IPS-18a (cell line): ENCODE results near the gene ZNF563.
A peak's percentile ranks its signal among the peaks of the same experiment; 100 is the strongest.
"Not testable (repeated sequence)": the region's sequence is repeated elsewhere in the genome, so short reads cannot be mapped to it uniquely, and the experiment has no call there.

Source experiments
- H3K27ac ChIP-seq: one replicate; pipeline ENCODE4 v1.5.1; 2013; ENCODE audit warnings: low read length
- H3K27me3 ChIP-seq: one replicate; pipeline ENCODE4 v1.6.1; 2013; ENCODE audit warnings: mild to moderate bottlenecking, low read length; ENCODE audit not compliant: control insufficient read depth, insufficient read depth
- H3K36me3 ChIP-seq: one replicate; pipeline ENCODE4 v1.6.1; 2013; ENCODE audit warnings: low read depth, low read length; ENCODE audit not compliant: control insufficient read depth
- H3K4me1 ChIP-seq: one replicate; pipeline ENCODE4 v1.6.1; 2013; ENCODE audit warnings: low read depth, low read length; ENCODE audit not compliant: control insufficient read depth
- H3K4me3 ChIP-seq: one replicate; pipeline ENCODE4 v1.5.1; 2013; ENCODE audit warnings: low read length
- H3K9ac ChIP-seq: one replicate; pipeline ENCODE4 v1.6.1; 2013; ENCODE audit warnings: mild to moderate bottlenecking, low read length, moderate library complexity
- H3K9me3 ChIP-seq: one replicate; pipeline ENCODE4 v1.6.1; 2013; ENCODE audit warnings: low read depth, low read length; ENCODE audit not compliant: control insufficient read depth

ZNF563 gene

DNA sequence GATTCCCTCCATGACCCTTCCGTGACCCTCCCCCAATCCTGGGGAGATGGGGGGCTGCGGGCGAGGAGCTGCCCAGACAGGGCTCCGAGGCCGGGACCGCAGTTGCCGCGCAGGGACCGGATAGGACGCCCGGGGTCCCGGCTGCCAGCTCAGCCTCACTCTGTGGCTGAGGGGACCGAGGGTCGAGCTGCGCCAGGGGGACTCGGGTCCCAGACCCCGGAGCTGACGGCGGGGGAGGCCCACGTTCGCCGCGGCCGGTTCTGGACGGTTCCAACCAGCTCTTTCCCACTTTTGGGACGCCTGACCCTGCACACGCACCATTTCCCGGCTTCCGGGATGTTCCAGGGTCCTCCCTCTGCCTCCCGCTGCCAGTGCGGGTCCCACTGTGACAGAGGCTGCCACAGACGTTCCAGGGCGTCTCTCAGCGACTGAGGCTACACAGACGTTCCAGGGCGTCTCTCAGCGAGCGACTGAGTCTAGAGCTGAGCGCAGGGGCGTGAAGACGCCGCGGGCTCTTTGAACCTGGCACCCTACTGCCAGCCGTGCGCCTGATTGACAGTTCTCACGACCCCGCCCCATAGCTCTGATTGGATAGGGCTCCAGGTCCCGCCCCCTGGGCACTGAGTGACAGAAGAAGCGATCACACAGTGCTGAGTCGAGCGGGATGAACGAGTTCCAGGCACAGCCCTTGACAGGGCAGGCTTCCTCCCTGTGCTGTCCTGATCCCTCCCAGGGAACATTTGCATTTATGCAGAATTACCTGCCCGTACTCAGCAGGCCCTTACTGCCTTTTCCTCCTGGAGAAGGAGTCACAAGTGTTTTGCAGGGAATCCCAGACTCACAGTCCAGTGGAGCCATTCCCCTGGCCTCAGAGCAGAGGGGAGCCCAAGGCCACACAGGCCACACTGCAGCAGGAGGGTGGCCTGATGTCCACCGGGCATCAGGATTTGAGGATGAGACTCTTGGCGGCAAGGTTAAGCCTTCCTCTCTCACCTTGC lies at the start of gene ZNF563:
Gene ZNF563 (minus strand): TSS at position 472 of the 998 bp plus-strand sequence. CDS start 151 bp downstream, at position 321.
- Histone ChIP-seq H3K27me3 (peaks cover 16% of the 10 kb centered on the region), H3K27ac (no peak within 1 kb of the TSS), H3K9me3 (no peaks in the 10 kb centered on the region), H3K4me1 (peaks cover 10% of the 10 kb centered on the region), H3K4me3 (peak within 1 kb of the TSS; percentile 70), H3K36me3 (no peaks in the 10 kb centered on the region), H3K9ac (peak within 1 kb of the TSS; percentile 28)

DNA sequence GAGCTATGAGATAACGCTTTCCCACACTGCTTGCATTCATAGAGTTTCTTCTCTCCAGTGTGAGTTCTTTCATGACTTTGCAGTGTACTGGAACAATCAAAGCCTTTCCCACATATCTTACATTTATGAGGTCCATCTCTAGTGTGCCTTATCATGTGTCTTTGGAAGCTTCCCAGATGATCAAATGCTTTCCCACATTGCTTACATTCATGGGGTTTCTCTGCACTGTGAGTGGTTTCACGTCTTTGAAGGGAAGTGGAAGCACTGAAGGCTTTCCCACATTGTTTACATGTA lies 47.0 kb upstream of the ZNF563 start:
- H3K27me3 ChIP-seq = no peaks in the 10 kb centered on the region

DNA sequence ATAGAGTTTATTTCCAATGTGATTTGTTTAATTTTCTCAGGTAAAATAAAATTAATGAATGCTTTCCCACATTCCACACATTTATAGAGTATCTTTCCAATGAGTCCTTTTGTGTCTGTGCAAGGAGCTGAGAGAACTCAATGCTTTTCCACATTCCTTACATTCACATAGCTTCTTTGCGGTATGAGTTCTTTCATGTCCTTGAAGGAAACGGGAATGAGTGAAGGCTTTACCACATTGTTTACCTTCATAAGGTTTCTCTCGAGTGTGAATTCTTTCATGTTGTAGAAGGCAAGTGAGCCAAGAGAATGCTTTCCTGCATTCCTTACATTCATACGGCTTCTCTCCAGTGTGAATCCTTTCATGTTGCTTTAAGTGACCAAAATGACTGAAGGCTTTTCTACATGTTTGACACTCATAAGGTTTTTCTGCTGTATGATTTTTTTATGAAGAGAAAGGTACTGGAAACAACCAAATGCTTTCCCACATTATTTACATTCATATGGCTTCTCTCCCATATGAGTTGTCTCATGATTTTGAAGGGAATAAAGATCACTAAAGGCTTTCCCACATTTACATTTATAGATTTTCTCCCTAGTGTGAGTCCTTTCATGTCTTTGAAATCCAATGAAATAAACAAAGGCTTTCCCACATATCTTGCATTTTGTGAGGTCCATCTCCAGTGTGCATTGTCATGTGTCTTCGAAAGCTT lies 46.5 kb upstream of the ZNF563 start:
- no peaks in the 10 kb centered on the region for H3K27me3 ChIP-seq
- no peak overlapping the region for H3K4me3 ChIP-seq
- no peaks in the 10 kb centered on the region for H3K36me3 ChIP-seq
- peaks cover 12% of the 10 kb centered on the region for H3K9me3 ChIP-seq
- H3K4me1 ChIP-seq = no peaks in the 10 kb centered on the region
- no peak overlapping the region for H3K27ac ChIP-seq
- H3K9ac ChIP-seq = no peak overlapping the region

More for the DNA sequence above, 47.0 kb upstream of the ZNF563 start:
- no peak overlapping the region for H3K27ac ChIP-seq
- H3K9ac ChIP-seq = no peak overlapping the region
- H3K4me3 ChIP-seq = no peak overlapping the region
- peaks cover 12% of the 10 kb centered on the region for H3K9me3 ChIP-seq
- H3K36me3 ChIP-seq = no peaks in the 10 kb centered on the region
- H3K4me1 ChIP-seq = no peaks in the 10 kb centered on the region

DNA sequence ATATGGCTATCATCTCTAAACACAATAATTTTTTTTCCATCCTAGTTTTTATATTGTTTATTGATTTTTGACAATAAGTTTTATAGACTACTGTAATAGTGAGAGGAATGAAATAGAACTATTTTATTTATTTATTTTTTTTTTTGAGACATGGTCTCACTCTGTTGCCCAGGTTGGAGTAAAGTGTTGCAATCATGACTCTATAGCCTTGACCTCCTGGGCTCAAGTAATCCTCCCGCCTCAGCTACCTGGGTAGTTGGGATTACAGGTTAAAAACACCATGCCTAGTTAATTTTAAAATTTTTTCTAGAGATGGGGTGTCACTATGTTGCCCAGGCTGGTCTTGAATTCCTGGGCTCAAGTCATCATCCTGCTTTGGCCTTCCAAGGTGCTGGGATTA lies 40.6 kb upstream of the ZNF563 start:
- Histone ChIP-seq H3K36me3 (no peaks in the 10 kb centered on the region), H3K9ac (no peak overlapping the region), H3K4me3 (no peak overlapping the region), H3K27me3 (no peaks in the 10 kb centered on the region), H3K4me1 (no peaks in the 10 kb centered on the region), H3K9me3 (peaks cover 5% of the 10 kb centered on the region), H3K27ac (no peak overlapping the region)

DNA sequence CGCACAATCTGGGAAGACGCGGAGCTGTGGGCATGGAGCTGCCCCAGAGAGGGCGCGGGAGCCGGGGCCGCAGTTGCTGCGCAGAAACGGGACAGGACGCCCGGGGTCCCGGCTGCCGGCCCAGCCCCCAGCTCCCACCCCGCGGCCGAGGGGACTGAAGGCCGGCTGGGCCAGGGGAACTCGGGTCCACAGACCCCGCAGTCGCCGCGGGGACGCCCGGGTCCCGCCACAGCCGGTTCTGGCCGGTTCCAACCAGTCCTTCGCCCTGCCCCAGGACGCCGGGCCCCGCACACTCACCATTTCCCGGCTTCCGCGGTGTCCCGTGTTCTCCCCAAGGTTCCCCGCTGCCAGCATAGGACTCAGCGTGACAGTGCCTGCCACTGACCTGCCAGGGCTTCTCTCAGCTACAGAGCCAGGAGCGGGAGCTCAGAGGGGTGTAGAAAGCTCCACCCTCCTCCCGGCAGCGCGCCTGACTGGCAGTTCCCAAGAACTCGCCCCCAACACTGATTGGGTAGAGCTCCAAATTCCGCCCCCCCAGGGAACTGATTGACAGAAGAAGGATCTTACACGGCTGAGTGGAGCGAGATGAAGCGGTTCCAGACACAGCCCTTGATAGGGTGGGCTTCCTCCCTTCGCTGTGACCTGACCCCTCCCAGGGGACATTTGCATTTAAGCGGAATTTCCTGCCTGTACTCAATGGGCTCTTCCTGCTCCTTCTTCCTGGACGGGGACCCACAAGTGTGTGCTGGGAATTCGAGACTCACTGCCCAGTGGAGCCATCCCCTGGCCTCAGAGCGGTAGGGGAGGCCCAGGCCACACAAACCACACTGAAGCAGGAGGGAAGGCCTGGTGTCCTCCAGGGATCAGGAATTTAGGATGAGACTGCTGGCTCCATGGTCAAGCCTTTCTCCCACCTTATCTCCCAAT lies 32.1 kb upstream of the ZNF563 start, which contains the start of gene ZNF442:
Gene ZNF442 (minus strand): TSS at position 448 of the 927 bp plus-strand sequence. CDS start 2,052 bp downstream, outside the sequence.
- H3K27ac ChIP-seq = no peak within 1 kb of the TSS
- peaks cover 12% of the 10 kb centered on the region for H3K27me3 ChIP-seq
- no peaks in the 10 kb centered on the region for H3K36me3 ChIP-seq
- H3K4me1 ChIP-seq = peaks cover 5% of the 10 kb centered on the region
- no peaks in the 10 kb centered on the region for H3K9me3 ChIP-seq
- H3K4me3 ChIP-seq = peak within 1 kb of the TSS; percentile 77
- H3K9ac ChIP-seq = peak within 1 kb of the TSS; percentile 69

DNA sequence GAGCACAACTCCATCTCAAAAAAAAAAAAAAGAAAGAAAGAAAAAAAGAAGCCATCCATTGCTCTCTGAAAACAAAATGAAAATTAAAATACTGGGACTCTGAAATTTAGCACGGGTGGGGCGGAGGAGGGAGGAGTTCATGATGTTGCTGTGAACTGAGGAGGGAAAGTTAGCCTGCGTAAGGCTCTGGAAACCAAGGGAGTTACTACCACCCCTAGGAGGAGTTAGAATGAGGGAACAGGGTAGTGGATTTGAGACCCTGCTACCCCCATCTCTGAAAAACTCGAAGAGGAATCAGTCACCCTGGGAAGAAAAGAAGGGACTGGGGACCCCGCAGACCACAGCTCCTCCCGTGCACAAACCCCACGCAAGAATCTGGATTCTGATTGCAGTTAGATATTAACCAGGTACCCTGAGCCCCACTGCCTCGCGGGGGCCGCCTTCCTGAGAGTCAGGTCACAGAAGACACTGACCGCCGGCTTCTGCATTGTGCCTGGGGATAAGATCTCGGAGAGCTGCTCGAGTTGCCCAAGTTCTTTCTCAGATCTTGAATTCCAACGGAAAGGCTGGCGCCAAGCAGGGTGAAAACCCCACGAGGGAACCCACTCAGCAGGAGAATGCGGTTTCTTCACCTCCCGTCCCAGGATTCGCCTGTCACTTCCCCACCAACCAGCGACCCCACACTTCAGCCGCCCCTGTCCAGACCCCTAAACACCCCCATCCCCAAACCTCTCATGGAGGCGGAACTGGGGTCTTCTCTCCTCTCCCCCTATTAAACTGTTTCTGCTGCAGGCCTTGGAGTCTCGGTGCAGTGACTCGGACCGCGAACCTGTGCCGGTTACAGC lies 31.2 kb upstream of the ZNF563 start:
- Histone ChIP-seq H3K9ac (peak overlapping the region; percentile 69), H3K4me3 (peak overlapping the region; percentile 77), H3K27ac (no peak overlapping the region), H3K9me3 (no peaks in the 10 kb centered on the region), H3K36me3 (no peaks in the 10 kb centered on the region), H3K4me1 (peaks cover 5% of the 10 kb centered on the region), H3K27me3 (peaks cover 12% of the 10 kb centered on the region)

DNA sequence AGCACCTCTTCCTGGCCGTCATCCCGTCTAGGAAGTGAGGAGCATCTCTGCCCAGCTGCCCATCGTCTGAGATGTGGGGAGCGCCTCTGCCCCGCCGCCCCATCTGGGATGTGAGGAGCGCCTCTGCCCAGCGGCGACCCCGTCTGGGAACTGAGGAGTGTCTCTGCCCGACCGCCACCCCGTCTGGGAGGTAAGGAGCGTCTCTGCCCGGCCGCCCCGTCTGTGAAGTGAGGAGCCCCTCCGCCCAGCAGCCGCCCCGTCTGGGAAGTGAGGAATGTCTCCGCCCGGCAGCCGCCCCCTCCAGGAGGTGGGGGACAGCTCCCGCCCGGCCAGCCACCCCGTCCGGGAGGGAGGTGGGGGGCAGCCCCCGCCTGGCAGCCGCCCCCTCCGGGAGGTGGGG lies 28.8 kb upstream of the ZNF563 start:
- H3K27me3 ChIP-seq = peaks cover 12% of the 10 kb centered on the region
- H3K27ac ChIP-seq, H3K36me3 ChIP-seq, H3K4me1 ChIP-seq, H3K9me3 ChIP-seq, H3K9ac ChIP-seq, H3K4me3 ChIP-seq: not testable (repeated sequence)

DNA sequence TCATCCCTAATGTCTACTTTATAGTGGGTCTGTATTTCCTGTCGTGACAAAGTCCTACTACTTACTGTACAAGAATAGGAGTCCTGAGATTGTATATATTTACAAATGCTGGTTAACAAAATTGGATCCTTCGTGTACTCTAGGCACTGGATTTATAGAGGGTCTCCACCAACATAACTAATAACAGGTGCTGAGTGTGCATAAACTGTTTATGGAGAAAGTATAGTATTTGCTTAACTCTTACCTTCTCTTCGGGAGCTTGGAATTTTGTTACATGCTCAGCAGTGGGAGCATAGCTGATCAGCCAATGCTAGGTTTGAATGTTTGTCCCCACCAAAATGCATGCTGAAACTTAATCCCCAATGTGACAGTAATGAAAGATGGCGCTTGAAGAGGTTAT lies 19.9 kb upstream of the ZNF563 start:
- H3K27ac ChIP-seq = no peak overlapping the region
- no peaks in the 10 kb centered on the region for H3K4me1 ChIP-seq
- peaks cover 8% of the 10 kb centered on the region for H3K36me3 ChIP-seq
- H3K9ac ChIP-seq = no peak overlapping the region
- H3K27me3 ChIP-seq = no peaks in the 10 kb centered on the region
- H3K9me3 ChIP-seq = peaks cover 45% of the 10 kb centered on the region
- no peak overlapping the region for H3K4me3 ChIP-seq

DNA sequence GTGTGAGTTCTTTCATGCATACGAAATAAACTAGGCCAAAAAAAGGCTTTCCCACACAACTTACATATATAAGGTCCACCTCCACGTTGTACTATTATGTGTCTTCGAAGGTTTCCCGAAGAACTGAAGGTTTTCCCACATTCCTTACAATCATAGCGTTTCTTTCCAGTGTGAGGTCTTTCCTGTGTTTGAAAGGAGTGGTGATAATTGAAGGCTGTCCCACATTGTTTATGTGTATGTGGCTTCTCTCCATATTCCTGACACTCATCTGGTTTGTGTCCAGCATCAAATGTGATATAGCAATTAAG lies 17.4 kb upstream of the ZNF563 start:
- Histone ChIP-seq H3K27ac (no peak overlapping the region), H3K27me3 (no peaks in the 10 kb centered on the region), H3K9me3 (peaks cover 46% of the 10 kb centered on the region), H3K36me3 (peaks cover 8% of the 10 kb centered on the region), H3K4me3 (no peak overlapping the region), H3K4me1 (no peaks in the 10 kb centered on the region), H3K9ac (no peak overlapping the region)

DNA sequence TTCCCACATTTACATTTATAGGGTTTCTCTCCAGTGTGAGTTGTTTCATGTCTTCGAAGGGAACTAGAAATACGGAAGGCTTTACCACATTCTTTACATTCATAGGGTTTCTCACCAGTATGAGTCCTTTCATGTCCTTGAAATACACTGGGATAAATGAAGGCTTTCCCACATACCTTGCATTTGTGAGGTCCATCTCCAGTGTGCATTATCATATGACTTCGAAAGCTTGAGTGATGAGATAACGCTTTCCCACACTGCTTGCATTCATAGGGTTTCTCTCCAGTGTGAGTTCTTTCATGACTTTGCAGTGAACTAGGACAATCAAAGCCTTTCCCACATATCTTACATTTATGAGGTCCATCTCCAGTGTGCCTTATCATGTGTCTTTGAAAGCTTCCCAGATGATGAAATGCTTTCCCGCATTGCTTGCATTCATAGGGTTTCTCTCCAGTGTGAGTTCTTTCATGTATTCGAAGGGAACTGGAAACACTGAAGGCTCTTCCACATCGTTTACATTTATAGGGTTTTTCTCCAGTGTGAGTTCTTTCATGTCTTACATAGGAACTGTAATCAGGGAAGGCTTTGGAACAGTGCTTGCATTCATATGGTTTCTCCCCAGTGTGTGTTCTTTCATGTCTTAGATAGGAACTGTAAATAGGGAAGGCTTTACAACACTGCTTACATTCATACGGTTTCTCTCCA lies 16.9 kb upstream of the ZNF563 start:
- Histone ChIP-seq H3K9ac (no peak overlapping the region), H3K27ac (no peak overlapping the region), H3K4me3 (no peak overlapping the region), H3K9me3 (peaks cover 46% of the 10 kb centered on the region), H3K27me3 (no peaks in the 10 kb centered on the region), H3K4me1 (no peaks in the 10 kb centered on the region), H3K36me3 (peaks cover 8% of the 10 kb centered on the region)
